HFFc6 (cell line): Measurements from ENCODE around the gene CFAP410. TPM values are rescaled to one million over a fixed set of nuclear protein-coding genes. Genes with fewer than 3 reads are reported as not detected.

ENCODE experiments used
- DNase-seq: peaks from one replicate; pipeline ENCODE4 v3.0.0-alpha.2; 2018
- H3K27ac Mint-ChIP-seq: 2 replicates; pipeline ENCODE4 v1.8.0; 2020; ENCODE audit warnings: mild to moderate bottlenecking, mixed read lengths
- H3K27me3 Mint-ChIP-seq: 2 replicates; pipeline ENCODE4 v1.8.0; 2021; ENCODE audit warnings: mild to moderate bottlenecking, moderate library complexity, mixed read lengths; ENCODE audit not compliant: insufficient read depth
- H3K36me3 Mint-ChIP-seq: 2 replicates; pipeline ENCODE4 v1.8.0; 2021; ENCODE audit warnings: low read depth, mixed read lengths
- H3K4me1 Mint-ChIP-seq: 2 replicates; pipeline ENCODE4 v1.8.0; 2020; ENCODE audit warnings: low read depth, mixed read lengths
- H3K4me3 Mint-ChIP-seq: 2 replicates; pipeline ENCODE4 v1.8.0; 2020; ENCODE audit warnings: mild to moderate bottlenecking, moderate library complexity, mixed read lengths
- H3K9me3 Mint-ChIP-seq: 2 replicates; pipeline ENCODE4 v1.8.0; 2020; ENCODE audit warnings: mild to moderate bottlenecking, mixed read lengths
- CTCF ChIP-seq: fragments of 200-600 bp; sonication (generic); IDR thresholded peaks from 2 replicates; pipeline ENCODE4 v1.5.0; 2021; ENCODE audit warnings: antibody characterized with exemption, mild to moderate bottlenecking
- total RNA-seq, 6 experiments: library from RNA; stranded (reverse); fragmentation: NEBNext Ultra II Directional; extraction: Animal tissue kit (Norgen Biotek cat#: 25700); gene quantifications; 2 replicates in 1 of 6; 3 replicates in 5 of 6; pipeline ENCODE4 v1.2.3, GENCODE V29; 2021

The CFAP410 gene
- total RNA-seq, 6 experiments from 2014 or later = 7.5 to 13.0 (median 9.7) TPM

- no peak for DNase-seq
Measured at GRCh38 chr21:44377201-44377921, 38.2 kb upstream of the CFAP410 start.

GRCh38 chr21:44376606-44377005 is 37.4 kb upstream of the CFAP410 start:
- H3K27ac Mint-ChIP-seq = no peak overlapping the region
- H3K27me3 Mint-ChIP-seq = peaks cover 11% of the 10 kb centered on the region
- H3K36me3 Mint-ChIP-seq = peaks cover 9% of the 10 kb centered on the region; the same call in 1 of the 2 replicates
- TF ChIP-seq CTCF = no peak
- H3K9me3 Mint-ChIP-seq = peaks cover 48% of the 10 kb centered on the region
- no peaks in the 10 kb centered on the region for H3K4me1 Mint-ChIP-seq
- H3K4me3 Mint-ChIP-seq = no peak overlapping the region
- DNase-seq = no peak

More at GRCh38 chr21:44377201-44377921, 38.2 kb upstream of the CFAP410 start:
- Mint-ChIP-seq H3K9me3 (peaks cover 49% of the 10 kb centered on the region; the same call in 1 of the 2 replicates), H3K4me3 (no peak overlapping the region), H3K36me3 (peaks cover 9% of the 10 kb centered on the region; the same call in 1 of the 2 replicates), H3K27me3 (peaks cover 11% of the 10 kb centered on the region), H3K4me1 (no peaks in the 10 kb centered on the region), H3K27ac (no peak overlapping the region)
- no peak for TF ChIP-seq CTCF

- TF ChIP-seq CTCF = no peak
- no peak overlapping the region for H3K4me3 Mint-ChIP-seq
- no peak for DNase-seq
- peaks cover 9% of the 10 kb centered on the region; the same call in 1 of the 2 replicates for H3K36me3 Mint-ChIP-seq
- peaks cover 11% of the 10 kb centered on the region for H3K27me3 Mint-ChIP-seq
- no peak overlapping the region for H3K27ac Mint-ChIP-seq
- H3K9me3 Mint-ChIP-seq = peaks cover 50% of the 10 kb centered on the region
- no peaks in the 10 kb centered on the region for H3K4me1 Mint-ChIP-seq
Measured at GRCh38 chr21:44375761-44376241, 36.6 kb upstream of the CFAP410 start.

- TF ChIP-seq CTCF = no peak
- Mint-ChIP-seq H3K9me3 (peaks cover 54% of the 10 kb centered on the region), H3K27me3 (peaks cover 11% of the 10 kb centered on the region), H3K4me1 (no peaks in the 10 kb centered on the region), H3K27ac (no peak overlapping the region), H3K36me3 (peaks cover 9% of the 10 kb centered on the region; the same call in 1 of the 2 replicates), H3K4me3 (no peak overlapping the region)
- no peak for DNase-seq
Measured at GRCh38 chr21:44375281-44375651, 36.1 kb upstream of the CFAP410 start.

GRCh38 chr21:44374601-44375280 is 35.6 kb upstream of the CFAP410 start:
- H3K4me3 Mint-ChIP-seq = no peak overlapping the region
- peaks cover 7% of the 10 kb centered on the region for H3K27me3 Mint-ChIP-seq

More at GRCh38 chr21:44374601-44375280, 35.6 kb upstream of the CFAP410 start:
- Mint-ChIP-seq H3K4me1 (no peaks in the 10 kb centered on the region), H3K9me3 (peaks cover 55% of the 10 kb centered on the region), H3K36me3 (peaks cover 9% of the 10 kb centered on the region; the same call in 1 of the 2 replicates), H3K27ac (no peak overlapping the region)
- no peak for DNase-seq
- no peak for TF ChIP-seq CTCF
